Measurements from ENCODE around the gene MYH14. TPM values are rescaled to one million over a fixed set of nuclear protein-coding genes. Genes with fewer than 3 reads are reported as not detected.

MYH14 gene
- total RNA-seq, 1 experiment from 2014 or later, result 0.84 TPM

- no TSS peak for BruUV-seq (replicated peaks)
These were observed 14.1 kb upstream of the MYH14 start for GRCh38 chr19:50189331-50189730.

GRCh38 chr19:50190439-50190891 lies 13.0 kb upstream of the MYH14 start:
- TF ChIP-seq EZH2 (IDR thresholded peaks at IDR 0.05; ENCODE audit: borderline replicate concordance, low read depth, low read length, poor library complexity, severe bottlenecking), result no peak
- TF ChIP-seq CTCF (conservative IDR thresholded peaks at IDR 0.05; ENCODE audit: low read depth, low read length), result no peak
- intact Hi-C loops (cut with micrococcal nuclease; ENCODE audit: unreplicated experiment), result no loop called here
- Histone ChIP-seq H3K36me3 (ENCODE audit: insufficient read depth, low read length, poor library complexity, severe bottlenecking) (no peaks in the 10 kb centered on the region), H3K27me3 (replicated peaks; ENCODE audit: insufficient read depth, low read depth, low read length, poor library complexity) (no peaks in the 10 kb centered on the region), H3K9me3 (ENCODE audit: low read depth, low read length, poor library complexity, severe bottlenecking) (no peaks in the 10 kb centered on the region), H3K27ac (ENCODE audit: low read depth, low read length, poor library complexity, severe bottlenecking) (no peak overlapping the region), H3K4me3 (ENCODE audit: low read depth, low read length, poor library complexity, severe bottlenecking) (no peak overlapping the region), H3K4me1 (ENCODE audit: insufficient read depth, low read length, poor library complexity, severe bottlenecking) (no peaks in the 10 kb centered on the region)
- DNase-seq (ENCODE audit: low spot score), result no peak
- ChIA-PET CTCF (no interaction called here), POLR2A (ENCODE audit: low non-redundant PET) (no interaction called here)
- BruUV-seq (replicated peaks), result no TSS peak

More at GRCh38 chr19:50189331-50189730, 14.1 kb upstream of the MYH14 start:
- Histone ChIP-seq H3K27ac (ENCODE audit: low read depth, low read length, poor library complexity, severe bottlenecking) (no peak overlapping the region), H3K9me3 (ENCODE audit: low read depth, low read length, poor library complexity, severe bottlenecking) (no peaks in the 10 kb centered on the region), H3K4me3 (ENCODE audit: low read depth, low read length, poor library complexity, severe bottlenecking) (no peak overlapping the region), H3K4me1 (ENCODE audit: insufficient read depth, low read length, poor library complexity, severe bottlenecking) (no peaks in the 10 kb centered on the region), H3K27me3 (replicated peaks; ENCODE audit: insufficient read depth, low read depth, low read length, poor library complexity) (no peaks in the 10 kb centered on the region), H3K36me3 (ENCODE audit: insufficient read depth, low read length, poor library complexity, severe bottlenecking) (no peaks in the 10 kb centered on the region)
- ChIA-PET CTCF (no interaction called here), POLR2A (ENCODE audit: low non-redundant PET) (no interaction called here)
- no peak for DNase-seq (ENCODE audit: low spot score)
- TF ChIP-seq EZH2 (IDR thresholded peaks at IDR 0.05; ENCODE audit: borderline replicate concordance, low read depth, low read length, poor library complexity, severe bottlenecking), result no peak
- no peak for TF ChIP-seq CTCF (conservative IDR thresholded peaks at IDR 0.05; ENCODE audit: low read depth, low read length)
- intact Hi-C loops (cut with micrococcal nuclease; ENCODE audit: unreplicated experiment), result no loop called here

- no peak for DNase-seq (ENCODE audit: low spot score)
- no peak for TF ChIP-seq CTCF (conservative IDR thresholded peaks at IDR 0.05; ENCODE audit: low read depth, low read length)
- no peak for TF ChIP-seq EZH2 (IDR thresholded peaks at IDR 0.05; ENCODE audit: borderline replicate concordance, low read depth, low read length, poor library complexity, severe bottlenecking)
- no TSS peak for BruUV-seq (replicated peaks)
- intact Hi-C loops (cut with micrococcal nuclease; ENCODE audit: unreplicated experiment), result no loop called here
- ChIA-PET CTCF (no interaction called here), POLR2A (ENCODE audit: low non-redundant PET) (no interaction called here)
- H3K4me3 ChIP-seq (ENCODE audit: low read depth, low read length, poor library complexity, severe bottlenecking), result no peak overlapping the region
- no peaks in the 10 kb centered on the region for H3K36me3 ChIP-seq (ENCODE audit: insufficient read depth, low read length, poor library complexity, severe bottlenecking)
- no peaks in the 10 kb centered on the region for H3K27me3 ChIP-seq (replicated peaks; ENCODE audit: insufficient read depth, low read depth, low read length, poor library complexity)
- H3K9me3 ChIP-seq (ENCODE audit: low read depth, low read length, poor library complexity, severe bottlenecking), result no peaks in the 10 kb centered on the region
- H3K27ac ChIP-seq (ENCODE audit: low read depth, low read length, poor library complexity, severe bottlenecking), result no peak overlapping the region
- no peaks in the 10 kb centered on the region for H3K4me1 ChIP-seq (ENCODE audit: insufficient read depth, low read length, poor library complexity, severe bottlenecking)
These were observed 12.2 kb upstream of the MYH14 start for GRCh38 chr19:50191216-50191615.

Measured in A673 (cell line).